Transverse colon (tissue), 3 donors: Measurements from ENCODE around the gene DDR2.

Experiments
- CTCF ChIP-seq, 5 experiments: fragments of 200-600 bp in 3 of 5; fragments of 450-650 bp in 2 of 5; sonication (generic) in 3 of 5; IDR thresholded peaks; 1 replicate in 2 of 5; 2 replicates in 3 of 5; pipeline ENCODE4 v1.5.1; 2016 to 2017; ENCODE audit warnings: antibody characterized with exemption in 5 of 5, inconsistent platforms in 3 of 5, mild to moderate bottlenecking in 2 of 5, moderate library complexity in 1 of 5
- EP300 ChIP-seq: sonication (generic); formaldehyde crosslinking; IDR thresholded peaks from one replicate; pipeline ENCODE4 v1.6.1; 2017; ENCODE audit warnings: antibody characterized with exemption, low read depth

- no peak for TF ChIP-seq CTCF (IDR thresholded peaks at IDR 0.05)
- TF ChIP-seq EP300 = no peak
Observed at GRCh38 chr1:162677607-162678371, 45.5 kb downstream of the DDR2 start.
